ENCODE data around the gene TMEM63C.

The TMEM63C gene

DNA sequence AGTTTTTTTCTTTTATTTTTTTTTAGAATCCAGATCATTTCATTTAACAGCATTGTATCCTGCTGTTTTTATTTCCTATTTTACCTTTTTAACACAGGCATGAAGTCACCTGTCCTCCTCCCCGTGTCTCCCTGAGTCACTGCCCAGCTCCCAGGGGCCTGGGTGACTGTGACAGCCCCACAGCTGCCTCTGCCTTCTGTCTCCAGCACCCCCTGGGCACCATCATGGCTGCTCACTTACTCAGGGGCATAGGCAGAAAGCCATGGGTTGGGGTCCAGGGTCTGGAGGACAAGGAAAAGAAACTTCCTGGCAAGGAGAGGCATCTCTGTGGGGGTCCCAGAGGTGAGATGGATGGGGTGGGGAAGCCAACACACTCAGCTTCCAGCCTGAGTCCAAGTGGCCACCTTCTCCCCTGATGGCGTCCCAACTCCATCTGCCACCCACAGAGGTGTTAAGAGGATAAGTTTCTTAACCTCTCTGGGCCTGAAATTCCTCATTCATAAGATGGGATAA is 25.3 kb downstream of the TMEM63C start:
- Histone ChIP-seq H3K9ac (ENCODE audit: low read length) (no peak overlapping the region), H2AK5ac (ENCODE audit: low read length) (no peak overlapping the region), H3K23ac (ENCODE audit: low read length) (no peak overlapping the region), H3K14ac (ENCODE audit: low read length) (no peak overlapping the region), H3K4me2 (ENCODE audit: low read length) (no peak overlapping the region), H3K27ac (ENCODE audit: low read depth, low read length) (no peak overlapping the region), H4K12ac (ENCODE audit: low read depth, low read length) (no peak overlapping the region), H3K4me1 (ENCODE audit: control insufficient read depth in 1 of 2, insufficient read depth in 2 of 2, low read length in 2 of 2) (no peaks in the 10 kb centered on the region), H2BK120ac (ENCODE audit: insufficient read depth, low read length, poor library complexity) (no peak overlapping the region), H3K18ac (ENCODE audit: low read length) (no peak overlapping the region), H4K8ac (ENCODE audit: low read depth, low read length) (no peak overlapping the region), H3K79me1 (ENCODE audit: low read length) (no peaks in the 10 kb centered on the region), H4K91ac (ENCODE audit: low read depth, low read length) (no peak overlapping the region), H2BK12ac (ENCODE audit: low read length) (no peak overlapping the region), H2AFZ (ENCODE audit: insufficient read depth, low read length, poor library complexity) (no peak overlapping the region), H3K4ac (ENCODE audit: low read depth, low read length) (no peak overlapping the region), H3K79me2 (ENCODE audit: control insufficient read depth, insufficient read depth, low read length, poor library complexity) (no peaks in the 10 kb centered on the region), H3K36me3 (ENCODE audit: control insufficient read depth in 1 of 2, insufficient read depth in 2 of 2, low read length in 2 of 2) (no peaks in the 10 kb centered on the region), H2BK5ac (ENCODE audit: low read depth, low read length, poor library complexity) (no peak overlapping the region), H3K27me3 (ENCODE audit: insufficient read depth, low read length) (no peaks in the 10 kb centered on the region), H3K4me3 (ENCODE audit: low read depth, low read length) (no peak overlapping the region), H3K9me3 (ENCODE audit: insufficient read depth, low read depth, low read length) (peaks cover 2% of the 10 kb centered on the region)
- no peak for DNase-seq
- no CpG with 5 or more reads among the region's 2 CpGs for WGBS (ENCODE audit: extremely low coverage, insufficient coverage, insufficient read length)

DNA sequence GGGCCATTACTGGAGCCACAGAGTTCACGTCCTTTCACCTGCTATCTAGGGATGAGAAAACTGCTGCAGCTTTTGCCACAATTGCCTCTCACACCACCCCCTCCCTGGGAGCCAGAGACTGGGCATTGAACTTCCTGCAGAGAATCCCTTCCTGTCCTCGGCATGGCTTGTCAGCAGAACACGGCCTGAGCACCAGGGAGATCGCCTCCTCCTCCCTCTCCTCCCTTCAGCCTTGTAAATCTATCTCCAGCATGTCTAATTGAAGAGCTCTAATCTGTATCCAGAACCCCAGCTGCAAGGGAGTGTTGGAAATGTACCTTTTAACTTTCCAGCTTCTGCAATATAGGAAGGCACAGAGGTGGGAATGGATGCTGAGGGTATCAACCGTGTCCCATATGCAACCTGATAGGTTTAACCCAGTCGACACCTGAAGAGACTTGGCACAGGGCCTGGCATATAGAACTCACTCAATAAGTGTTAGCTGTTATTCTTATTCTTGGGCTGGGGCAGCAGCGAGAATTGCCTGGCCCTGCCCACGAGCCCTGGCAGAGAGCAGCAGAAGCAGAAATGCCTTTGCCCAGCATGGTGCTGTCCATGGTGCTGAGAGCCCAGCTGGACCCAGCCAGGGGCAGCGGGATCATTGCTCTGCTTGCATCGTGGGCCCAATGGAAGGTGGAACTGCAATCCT is 26.8 kb downstream of the TMEM63C start:
- no CpG with 5 or more reads among the region's 10 CpGs for WGBS (ENCODE audit: extremely low coverage, insufficient coverage, insufficient read length)
- Histone ChIP-seq H3K4me3 (ENCODE audit: low read depth, low read length) (no peak overlapping the region), H4K12ac (ENCODE audit: low read depth, low read length) (no peak overlapping the region), H3K14ac (ENCODE audit: low read length) (no peak overlapping the region), H2BK5ac (ENCODE audit: low read depth, low read length, poor library complexity) (no peak overlapping the region), H3K27me3 (ENCODE audit: insufficient read depth, low read length) (no peaks in the 10 kb centered on the region), H3K23ac (ENCODE audit: low read length) (no peak overlapping the region), H3K18ac (ENCODE audit: low read length) (no peak overlapping the region), H4K91ac (ENCODE audit: low read depth, low read length) (no peak overlapping the region), H2BK12ac (ENCODE audit: low read length) (no peak overlapping the region), H4K8ac (ENCODE audit: low read depth, low read length) (no peak overlapping the region), H3K36me3 (ENCODE audit: control insufficient read depth in 1 of 2, insufficient read depth in 2 of 2, low read length in 2 of 2) (no peaks in the 10 kb centered on the region), H3K79me2 (ENCODE audit: control insufficient read depth, insufficient read depth, low read length, poor library complexity) (no peaks in the 10 kb centered on the region), H3K79me1 (ENCODE audit: low read length) (no peaks in the 10 kb centered on the region), H3K4ac (ENCODE audit: low read depth, low read length) (no peak overlapping the region), H2AFZ (ENCODE audit: insufficient read depth, low read length, poor library complexity) (no peak overlapping the region), H3K4me1 (ENCODE audit: control insufficient read depth in 1 of 2, insufficient read depth in 2 of 2, low read length in 2 of 2) (no peaks in the 10 kb centered on the region), H2AK5ac (ENCODE audit: low read length) (no peak overlapping the region), H2BK120ac (ENCODE audit: insufficient read depth, low read length, poor library complexity) (no peak overlapping the region), H3K9ac (ENCODE audit: low read length) (no peak overlapping the region), H3K27ac (ENCODE audit: low read depth, low read length) (no peak overlapping the region), H3K4me2 (ENCODE audit: low read length) (no peak overlapping the region), H3K9me3 (ENCODE audit: insufficient read depth, low read depth, low read length) (peaks cover 2% of the 10 kb centered on the region)
- DNase-seq = peak; percentile 37 to 83

DNA sequence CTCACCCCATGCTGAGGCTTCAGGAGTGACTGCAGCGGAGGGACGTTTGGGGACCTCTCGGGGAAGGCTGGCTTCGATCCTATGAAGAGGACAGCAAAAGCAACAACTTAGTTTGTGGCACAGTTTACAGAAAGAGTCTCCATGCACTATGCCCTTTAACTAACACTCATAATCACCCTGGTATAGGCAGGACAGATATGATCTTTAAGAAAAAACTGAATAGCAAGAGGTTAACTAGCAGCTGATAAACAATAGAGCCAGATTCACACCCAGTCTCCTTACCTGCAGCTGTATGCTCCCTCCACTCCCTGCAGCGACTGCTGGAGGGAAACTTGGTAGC is 27.4 kb downstream of the TMEM63C start:
- H2BK12ac ChIP-seq (ENCODE audit: low read length) = no peak overlapping the region
- WGBS (ENCODE audit: extremely low coverage, insufficient coverage, insufficient read length) = no CpG with 5 or more reads among the region's 5 CpGs
- H4K8ac ChIP-seq (ENCODE audit: low read depth, low read length) = no peak overlapping the region
- H3K4me1 ChIP-seq (ENCODE audit: control insufficient read depth in 1 of 2, insufficient read depth in 2 of 2, low read length in 2 of 2) = no peaks in the 10 kb centered on the region
- no peak overlapping the region for H2AFZ ChIP-seq (ENCODE audit: insufficient read depth, low read length, poor library complexity)
- H3K4me3 ChIP-seq (ENCODE audit: low read depth, low read length) = no peak overlapping the region
- H3K9me3 ChIP-seq (ENCODE audit: insufficient read depth, low read depth, low read length) = peaks cover 2% of the 10 kb centered on the region
- H2AK5ac ChIP-seq (ENCODE audit: low read length) = no peak overlapping the region
- no peak overlapping the region for H3K23ac ChIP-seq (ENCODE audit: low read length)
- no peak overlapping the region for H2BK120ac ChIP-seq (ENCODE audit: insufficient read depth, low read length, poor library complexity)
- no peaks in the 10 kb centered on the region for H3K36me3 ChIP-seq (ENCODE audit: control insufficient read depth in 1 of 2, insufficient read depth in 2 of 2, low read length in 2 of 2)
- no peaks in the 10 kb centered on the region for H3K79me2 ChIP-seq (ENCODE audit: control insufficient read depth, insufficient read depth, low read length, poor library complexity)
- no peaks in the 10 kb centered on the region for H3K79me1 ChIP-seq (ENCODE audit: low read length)
- H3K4ac ChIP-seq (ENCODE audit: low read depth, low read length) = no peak overlapping the region
- no peak for DNase-seq
- H3K27ac ChIP-seq (ENCODE audit: low read depth, low read length) = no peak overlapping the region
- no peak overlapping the region for H3K18ac ChIP-seq (ENCODE audit: low read length)
- H4K12ac ChIP-seq (ENCODE audit: low read depth, low read length) = no peak overlapping the region
- no peak overlapping the region for H4K91ac ChIP-seq (ENCODE audit: low read depth, low read length)
- no peak overlapping the region for H3K14ac ChIP-seq (ENCODE audit: low read length)
- H3K4me2 ChIP-seq (ENCODE audit: low read length) = no peak overlapping the region
- no peak overlapping the region for H3K9ac ChIP-seq (ENCODE audit: low read length)
- H3K27me3 ChIP-seq (ENCODE audit: insufficient read depth, low read length) = no peaks in the 10 kb centered on the region
- no peak overlapping the region for H2BK5ac ChIP-seq (ENCODE audit: low read depth, low read length, poor library complexity)

DNA sequence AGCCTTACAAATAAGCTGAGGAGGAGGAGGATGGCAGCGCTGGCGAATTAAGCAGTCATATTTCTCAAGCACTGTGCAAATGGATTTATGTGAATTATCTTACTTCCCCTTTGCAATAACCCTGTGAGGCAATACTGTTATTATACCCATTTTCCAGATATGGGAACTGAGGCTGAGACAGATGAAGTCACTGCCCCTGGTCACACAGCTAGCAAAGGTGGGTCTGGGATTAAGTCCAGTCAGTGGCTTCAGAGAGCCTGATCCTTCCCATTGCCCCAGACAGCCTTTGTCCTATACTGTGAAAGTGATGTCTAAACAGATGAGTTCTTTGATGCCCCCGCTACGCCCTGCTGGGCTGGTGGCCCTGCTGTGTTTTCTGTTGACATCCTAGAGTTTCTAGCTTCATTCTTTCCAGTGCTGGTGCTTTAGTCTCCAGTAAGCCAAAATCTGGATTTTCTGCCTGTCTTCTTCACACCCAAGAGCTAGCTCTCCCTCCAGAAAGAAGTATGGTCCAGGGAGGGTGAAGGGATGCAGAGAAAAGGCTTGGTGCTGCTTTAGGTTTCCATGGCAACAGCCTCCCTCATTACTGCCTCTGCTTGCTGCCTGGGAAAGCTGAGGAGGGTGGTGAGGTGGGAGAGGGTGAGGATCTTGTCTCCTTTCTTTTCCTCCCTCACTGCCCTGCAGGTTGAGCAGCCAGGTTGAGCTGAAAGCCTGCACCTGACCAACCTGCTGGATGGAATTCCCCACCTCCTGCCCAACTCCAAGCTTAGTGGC is 30.7 kb downstream of the TMEM63C start:
- H3K79me1 ChIP-seq (ENCODE audit: low read length) = no peaks in the 10 kb centered on the region
- H3K27ac ChIP-seq (ENCODE audit: low read depth, low read length) = no peak overlapping the region
- no peak overlapping the region for H3K4me3 ChIP-seq (ENCODE audit: low read depth, low read length)
- no peak overlapping the region for H3K23ac ChIP-seq (ENCODE audit: low read length)
- H4K8ac ChIP-seq (ENCODE audit: low read depth, low read length) = no peak overlapping the region
- no peaks in the 10 kb centered on the region for H3K27me3 ChIP-seq (ENCODE audit: insufficient read depth, low read length)
- H3K4ac ChIP-seq (ENCODE audit: low read depth, low read length) = no peak overlapping the region
- no peak overlapping the region for H4K12ac ChIP-seq (ENCODE audit: low read depth, low read length)
- H2AK5ac ChIP-seq (ENCODE audit: low read length) = no peak overlapping the region
- no peaks in the 10 kb centered on the region for H3K36me3 ChIP-seq (ENCODE audit: control insufficient read depth in 1 of 2, insufficient read depth in 2 of 2, low read length in 2 of 2)
- H2BK12ac ChIP-seq (ENCODE audit: low read length) = no peak overlapping the region
- H2BK5ac ChIP-seq (ENCODE audit: low read depth, low read length, poor library complexity) = no peak overlapping the region
- H3K14ac ChIP-seq (ENCODE audit: low read length) = no peak overlapping the region
- no peak overlapping the region for H3K18ac ChIP-seq (ENCODE audit: low read length)
- H3K9ac ChIP-seq (ENCODE audit: low read length) = no peak overlapping the region
- H2AFZ ChIP-seq (ENCODE audit: insufficient read depth, low read length, poor library complexity) = no peak overlapping the region
- no peak overlapping the region for H2BK120ac ChIP-seq (ENCODE audit: insufficient read depth, low read length, poor library complexity)
- H3K9me3 ChIP-seq (ENCODE audit: insufficient read depth, low read depth, low read length) = peaks cover 2% of the 10 kb centered on the region
- no peak overlapping the region for H3K4me2 ChIP-seq (ENCODE audit: low read length)
- whole genome bisulfite sequencing (ENCODE audit: extremely low coverage, insufficient coverage, insufficient read length) = no CpG with 5 or more reads among the region's 4 CpGs
- no peak overlapping the region for H4K91ac ChIP-seq (ENCODE audit: low read depth, low read length)
- no peak for DNase-seq
- H3K4me1 ChIP-seq (ENCODE audit: control insufficient read depth in 1 of 2, insufficient read depth in 2 of 2, low read length in 2 of 2) = no peaks in the 10 kb centered on the region
- no peaks in the 10 kb centered on the region for H3K79me2 ChIP-seq (ENCODE audit: control insufficient read depth, insufficient read depth, low read length, poor library complexity)

Measured in trophoblast cell (in vitro differentiated cells and primary cell).